ENCODE data around the gene SLC23A1. TPM values are rescaled to one million over a fixed set of nuclear protein-coding genes. Genes with fewer than 3 reads are reported as not detected.

Gene SLC23A1
- total RNA-seq, 4 donors from 2014 or later, result 1.5 to 4.1 (median 2.6) TPM

DNA sequence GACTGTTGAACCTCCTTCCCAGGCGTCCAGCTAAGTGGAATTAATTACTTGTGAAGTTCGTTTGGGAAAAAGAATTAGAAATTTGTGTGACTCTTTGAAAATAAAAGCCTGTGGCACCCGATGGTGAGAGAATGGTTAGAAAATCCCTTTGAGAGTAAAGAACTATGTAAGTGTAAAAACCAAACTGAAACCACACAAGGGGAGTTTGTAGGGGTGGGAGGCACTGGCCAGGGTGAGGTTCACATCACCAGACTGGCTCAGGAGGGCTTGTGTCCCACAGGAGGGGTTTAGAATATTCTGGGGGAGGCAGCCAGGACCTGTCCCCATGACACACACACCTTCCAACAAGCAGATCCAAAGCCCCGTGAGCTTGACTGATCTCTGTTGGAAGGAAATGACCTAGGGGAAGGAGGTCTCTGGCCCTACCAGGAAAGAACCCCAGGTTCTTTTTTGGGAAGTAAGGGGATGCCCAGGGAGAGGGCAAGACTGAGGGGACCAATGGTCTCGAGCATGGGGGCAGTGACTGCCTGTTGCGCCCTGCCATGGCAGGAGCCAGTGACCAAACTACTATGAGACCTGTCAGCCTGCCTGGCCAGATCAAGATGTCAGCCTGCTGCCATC lies 16.5 kb upstream of the SLC23A1 start:
- 87 to 90% methylated on average over 6 of the region's 6 CpGs for WGBS, 2 donors
- intact Hi-C loops (cut with DNase I; ENCODE audit: low total_unique reads), result no loop called here
- no peak for DNase-seq (ENCODE audit: low spot score in 2 of 2)
- TF ChIP-seq, protein P1, sequence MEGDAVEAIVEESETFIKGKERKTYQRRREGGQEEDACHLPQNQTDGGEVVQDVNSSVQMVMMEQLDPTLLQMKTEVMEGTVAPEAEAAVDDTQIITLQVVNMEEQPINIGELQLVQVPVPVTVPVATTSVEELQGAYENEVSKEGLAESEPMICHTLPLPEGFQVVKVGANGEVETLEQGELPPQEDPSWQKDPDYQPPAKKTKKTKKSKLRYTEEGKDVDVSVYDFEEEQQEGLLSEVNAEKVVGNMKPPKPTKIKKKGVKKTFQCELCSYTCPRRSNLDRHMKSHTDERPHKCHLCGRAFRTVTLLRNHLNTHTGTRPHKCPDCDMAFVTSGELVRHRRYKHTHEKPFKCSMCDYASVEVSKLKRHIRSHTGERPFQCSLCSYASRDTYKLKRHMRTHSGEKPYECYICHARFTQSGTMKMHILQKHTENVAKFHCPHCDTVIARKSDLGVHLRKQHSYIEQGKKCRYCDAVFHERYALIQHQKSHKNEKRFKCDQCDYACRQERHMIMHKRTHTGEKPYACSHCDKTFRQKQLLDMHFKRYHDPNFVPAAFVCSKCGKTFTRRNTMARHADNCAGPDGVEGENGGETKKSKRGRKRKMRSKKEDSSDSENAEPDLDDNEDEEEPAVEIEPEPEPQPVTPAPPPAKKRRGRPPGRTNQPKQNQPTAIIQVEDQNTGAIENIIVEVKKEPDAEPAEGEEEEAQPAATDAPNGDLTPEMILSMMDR (IDR thresholded peaks at IDR 0.05), result no peak
- no peak for TF ChIP-seq POLR2A (IDR thresholded peaks at IDR 0.05)
- no peak overlapping the region for H3K4me3 ChIP-seq (ENCODE audit: low read depth, poor library complexity, severe bottlenecking)

DNA sequence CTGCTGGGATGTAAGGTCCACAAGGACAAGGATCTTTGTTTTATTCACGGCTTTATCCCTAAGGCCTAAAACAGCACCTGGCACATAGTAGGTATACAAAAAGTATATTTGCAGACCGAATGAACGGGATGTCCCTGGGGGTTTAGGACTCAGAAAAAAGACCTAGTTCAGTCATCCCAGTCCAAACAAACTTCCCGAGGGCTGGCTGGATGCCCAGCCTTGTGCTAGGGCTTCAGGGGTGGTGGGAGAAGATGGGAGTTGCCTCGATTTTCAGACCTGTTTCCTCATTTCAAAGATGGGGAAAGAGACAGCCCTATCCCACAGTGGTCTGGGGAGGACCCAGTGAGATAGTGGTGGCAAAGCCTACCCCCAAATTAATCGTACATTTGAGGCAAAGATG lies 14.8 kb upstream of the SLC23A1 start:
- 48 to 49% methylated on average over 6 of the region's 6 CpGs for WGBS, 2 donors
- intact Hi-C loops (cut with DNase I; ENCODE audit: low total_unique reads), result no loop called here
- no peak for TF ChIP-seq POLR2A (IDR thresholded peaks at IDR 0.05)
- TF ChIP-seq, protein P1 (IDR thresholded peaks at IDR 0.05), result no peak
- H3K4me3 ChIP-seq (ENCODE audit: low read depth, poor library complexity, severe bottlenecking), result no peak overlapping the region
- DNase-seq (ENCODE audit: low spot score in 2 of 2), result no peak

DNA sequence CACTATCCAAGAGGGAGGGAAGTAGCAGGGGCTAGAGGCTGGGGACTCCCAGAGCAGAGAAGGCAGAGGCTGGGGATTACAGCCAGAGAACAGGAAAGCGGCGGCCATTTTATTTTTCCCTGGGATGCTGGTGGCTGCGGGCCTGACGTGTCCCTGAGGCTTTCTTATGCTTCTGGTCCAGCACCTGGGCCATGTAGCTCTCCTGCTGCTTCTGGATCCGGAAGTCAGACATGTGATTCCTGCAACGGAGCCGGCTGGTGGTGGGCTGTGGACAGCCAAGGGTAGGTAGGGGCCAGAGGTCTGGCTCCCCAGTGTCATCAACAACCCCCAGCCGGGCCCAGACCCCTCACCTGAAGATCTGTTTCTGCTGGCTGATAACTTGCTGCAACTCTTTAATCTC lies 13.6 kb upstream of the SLC23A1 start:
- H3K4me3 ChIP-seq (ENCODE audit: low read depth, poor library complexity, severe bottlenecking), result no peak overlapping the region
- TF ChIP-seq, protein P1 (IDR thresholded peaks at IDR 0.05), result no peak
- TF ChIP-seq POLR2A (IDR thresholded peaks at IDR 0.05), result no peak
- 93 to 98% methylated on average over 8 of the region's 8 CpGs for WGBS, 2 donors
- DNase-seq (ENCODE audit: low spot score in 2 of 2), result no peak
- intact Hi-C loops (cut with DNase I; ENCODE audit: low total_unique reads), result no loop called here

DNA sequence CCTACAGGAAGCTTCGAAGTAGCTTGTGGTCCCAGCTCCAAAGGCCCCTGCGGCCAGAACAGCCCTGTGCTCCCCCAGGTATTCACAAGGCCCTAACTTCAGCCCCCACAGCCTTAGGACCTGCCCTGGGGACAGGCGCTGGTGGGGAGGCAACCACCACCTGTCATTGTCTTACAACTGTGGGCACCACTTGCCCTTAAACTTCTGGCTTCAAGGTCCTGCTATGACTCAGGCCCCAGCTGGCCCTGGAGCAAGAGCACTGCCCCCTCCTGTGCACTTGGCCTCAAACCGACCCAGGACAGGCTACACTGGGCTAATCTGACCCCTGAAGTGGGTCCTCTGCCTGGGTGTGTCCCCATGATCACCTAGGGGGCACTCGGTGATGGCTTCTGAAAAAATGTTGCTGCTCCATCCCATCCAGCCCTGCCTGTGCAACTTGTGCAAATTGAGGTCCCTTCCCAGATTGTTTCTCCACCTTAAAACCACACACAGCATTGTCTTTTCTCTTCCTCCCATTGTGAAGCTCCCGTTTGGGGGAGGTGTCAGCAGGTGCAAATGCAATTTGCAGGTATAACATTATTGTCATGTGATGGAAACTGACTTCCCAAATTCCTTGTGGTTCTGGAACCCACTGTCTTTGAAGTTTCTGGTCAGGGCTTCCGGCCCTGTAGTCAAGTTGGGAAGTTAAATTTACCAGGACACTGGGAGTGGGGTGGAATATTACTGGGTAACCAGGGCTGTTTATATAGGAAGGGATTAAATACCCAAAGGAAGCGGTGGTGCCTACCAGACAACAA lies 12.9 kb upstream of the SLC23A1 start:
- H3K4me3 ChIP-seq (ENCODE audit: low read depth, poor library complexity, severe bottlenecking), result no peak overlapping the region
- intact Hi-C loops (cut with DNase I; ENCODE audit: low total_unique reads), result no loop called here
- DNase-seq (ENCODE audit: low spot score in 2 of 2), result no peak
- TF ChIP-seq, protein P1 (IDR thresholded peaks at IDR 0.05), result no peak
- no peak for TF ChIP-seq POLR2A (IDR thresholded peaks at IDR 0.05)
- 85 to 89% methylated on average over 8 of the region's 8 CpGs for WGBS, 2 donors

DNA sequence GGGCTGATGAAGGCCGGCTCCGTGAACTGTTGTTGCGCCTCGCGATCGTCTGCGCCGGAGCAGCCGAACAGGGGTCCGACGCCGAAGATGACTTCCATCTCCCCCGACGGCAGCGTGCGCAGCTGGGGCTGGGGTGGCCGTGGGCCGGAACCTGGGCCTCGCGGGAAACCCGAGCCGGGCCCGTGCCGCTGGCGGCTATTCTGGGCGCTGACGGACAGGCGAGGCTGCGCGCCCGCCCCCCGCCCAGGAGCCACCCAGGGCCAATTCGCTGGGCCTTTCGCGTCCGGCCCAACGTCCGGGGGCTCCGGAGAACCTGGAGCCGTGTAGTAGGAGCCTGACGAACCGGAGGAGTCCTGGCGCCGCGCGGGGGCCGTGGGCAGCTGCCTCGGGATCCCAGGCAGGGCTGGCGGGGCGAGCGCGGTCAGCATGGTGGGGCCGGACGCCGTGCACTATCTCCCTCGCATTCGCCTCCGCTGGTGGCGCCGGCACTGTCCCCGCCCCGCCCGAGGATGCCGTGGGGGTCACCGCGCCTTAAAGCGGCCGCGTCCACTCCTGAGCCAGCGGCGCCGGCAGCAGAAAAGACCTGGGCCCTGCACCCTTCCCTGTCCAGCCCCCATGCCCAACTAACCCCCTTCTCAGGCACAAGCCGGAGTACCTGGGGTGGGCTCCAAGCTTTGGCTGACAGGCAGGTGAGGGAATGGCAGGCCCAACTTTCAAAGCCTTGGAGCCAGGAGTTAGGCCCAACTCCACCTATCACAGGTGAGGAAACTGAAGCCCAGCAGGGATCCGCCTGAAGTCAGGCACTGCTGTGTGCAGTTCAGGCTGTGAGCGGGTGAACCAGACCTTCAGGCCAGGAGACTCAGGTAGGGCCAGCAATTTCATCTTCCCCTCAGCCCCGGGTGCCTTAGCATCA lies 11.8 kb upstream of the SLC23A1 start, which contains the start of gene PROB1:
TSS of gene PROB1 (minus strand) at position 451 of the 913 bp plus-strand sequence. CDS start at position 428, 23 bp downstream.
- TF ChIP-seq, protein P1 (IDR thresholded peaks at IDR 0.05), result no peak
- TF ChIP-seq POLR2A (IDR thresholded peaks at IDR 0.05), result no peak
- WGBS, 2 donors, result 51 to 63% methylated on average over 35 to 64 of the region's 76 CpGs
- DNase-seq (ENCODE audit: low spot score in 2 of 2), result no peak
- intact Hi-C loops (cut with DNase I; ENCODE audit: low total_unique reads), result no loop called here
- H3K4me3 ChIP-seq (ENCODE audit: low read depth, poor library complexity, severe bottlenecking), result no peak within 1 kb of the TSS
